Measurements from ENCODE around the gene CTNND2. TPM values are rescaled to one million over a fixed set of nuclear protein-coding genes. Genes with fewer than 3 reads are reported as not detected.

CTNND2 gene
- polyA plus RNA-seq, 3 donors from 2014 or later, result not detected

DNA sequence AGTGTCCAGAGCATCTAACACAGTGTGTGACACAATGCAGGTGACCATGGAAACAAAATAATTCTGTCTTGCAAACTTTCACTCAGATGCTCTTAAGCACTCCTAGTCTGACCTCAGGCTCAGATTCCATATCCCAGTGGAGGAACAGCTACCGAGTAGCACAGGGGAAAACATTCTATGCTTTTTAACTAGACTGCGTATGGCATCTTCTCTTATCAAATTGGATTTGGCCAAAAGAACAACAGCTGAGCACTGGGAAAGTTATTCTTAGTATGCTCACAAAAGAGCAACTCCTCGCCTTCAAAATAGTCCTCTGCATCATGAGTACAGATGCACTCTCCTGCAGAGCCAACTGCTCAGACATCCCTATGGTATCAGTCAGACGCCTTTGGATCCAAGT lies 615.0 kb downstream of the CTNND2 start:
- no peak overlapping the region for H3K4me3 Mint-ChIP-seq
- H3K36me3 Mint-ChIP-seq, result no peaks in the 10 kb centered on the region
- peaks cover 0 to 8% (median 0%) of the 10 kb centered on the region in 3 donors for H3K27me3 Mint-ChIP-seq (ENCODE audit: low read depth in 3 of 3)
- DNase-seq, result no peak
- no peaks in the 10 kb centered on the region for H3K4me1 Mint-ChIP-seq
- H3K27ac Mint-ChIP-seq, result no peak overlapping the region
- no peaks in the 10 kb centered on the region for H3K9me3 Mint-ChIP-seq

DNA sequence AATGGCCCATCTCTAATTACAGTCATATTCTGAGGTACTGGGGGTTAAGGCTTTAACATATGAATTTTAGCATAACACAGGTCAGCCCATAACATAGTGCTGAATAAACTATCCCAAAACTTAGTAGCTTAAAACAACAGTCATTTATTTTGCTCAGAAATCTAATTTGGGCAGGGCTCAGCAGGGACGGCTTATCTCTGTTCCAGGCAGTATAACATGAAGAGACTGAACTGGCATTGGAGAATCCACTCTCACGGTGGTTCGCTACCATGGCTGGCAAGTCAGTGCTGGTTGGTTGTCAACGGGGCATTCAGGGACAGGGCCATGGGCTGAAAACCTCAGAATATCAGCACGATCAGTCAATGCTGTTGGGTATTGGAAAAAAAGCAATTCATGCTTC lies 622.4 kb downstream of the CTNND2 start:
- Mint-ChIP-seq H3K27ac (no peak overlapping the region), H3K9me3 (no peaks in the 10 kb centered on the region), H3K27me3 (ENCODE audit: low read depth in 3 of 3) (peaks cover 0 to 6% (median 0%) of the 10 kb centered on the region in 3 donors)

DNA sequence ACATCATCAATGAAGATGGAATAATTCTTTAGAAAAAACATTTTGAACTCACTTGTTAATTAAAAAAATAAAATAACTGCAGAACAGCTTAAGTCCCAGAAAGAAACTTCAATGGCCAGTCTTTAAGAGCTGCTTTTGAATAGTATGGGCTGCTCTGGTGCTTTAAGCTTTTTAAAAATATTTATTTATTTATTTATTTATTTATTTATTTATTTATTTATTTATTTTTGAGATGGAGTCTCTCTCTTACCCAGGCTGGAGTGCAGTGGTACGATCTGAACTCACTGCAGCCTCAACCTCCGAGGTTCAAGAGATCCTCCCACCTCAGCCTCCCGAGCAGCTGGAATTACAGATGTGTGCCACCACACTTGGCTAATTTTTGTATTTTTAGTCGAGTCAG lies 626.9 kb downstream of the CTNND2 start:
- Mint-ChIP-seq H3K4me3 (no peak overlapping the region), H3K27me3 (ENCODE audit: low read depth in 3 of 3) (peaks cover 0 to 5% (median 0%) of the 10 kb centered on the region in 3 donors), H3K27ac (no peak overlapping the region), H3K36me3 (peaks cover 0 to 4% (median 0%) of the 10 kb centered on the region in 3 donors), H3K4me1 (no peaks in the 10 kb centered on the region), H3K9me3 (no peaks in the 10 kb centered on the region)
- DNase-seq, result no peak

More for the DNA sequence above, 622.4 kb downstream of the CTNND2 start:
- no peak overlapping the region for H3K4me3 Mint-ChIP-seq
- H3K4me1 Mint-ChIP-seq, result no peaks in the 10 kb centered on the region
- DNase-seq, result no peak
- H3K36me3 Mint-ChIP-seq, result peaks cover 0 to 4% (median 0%) of the 10 kb centered on the region in 3 donors

DNA sequence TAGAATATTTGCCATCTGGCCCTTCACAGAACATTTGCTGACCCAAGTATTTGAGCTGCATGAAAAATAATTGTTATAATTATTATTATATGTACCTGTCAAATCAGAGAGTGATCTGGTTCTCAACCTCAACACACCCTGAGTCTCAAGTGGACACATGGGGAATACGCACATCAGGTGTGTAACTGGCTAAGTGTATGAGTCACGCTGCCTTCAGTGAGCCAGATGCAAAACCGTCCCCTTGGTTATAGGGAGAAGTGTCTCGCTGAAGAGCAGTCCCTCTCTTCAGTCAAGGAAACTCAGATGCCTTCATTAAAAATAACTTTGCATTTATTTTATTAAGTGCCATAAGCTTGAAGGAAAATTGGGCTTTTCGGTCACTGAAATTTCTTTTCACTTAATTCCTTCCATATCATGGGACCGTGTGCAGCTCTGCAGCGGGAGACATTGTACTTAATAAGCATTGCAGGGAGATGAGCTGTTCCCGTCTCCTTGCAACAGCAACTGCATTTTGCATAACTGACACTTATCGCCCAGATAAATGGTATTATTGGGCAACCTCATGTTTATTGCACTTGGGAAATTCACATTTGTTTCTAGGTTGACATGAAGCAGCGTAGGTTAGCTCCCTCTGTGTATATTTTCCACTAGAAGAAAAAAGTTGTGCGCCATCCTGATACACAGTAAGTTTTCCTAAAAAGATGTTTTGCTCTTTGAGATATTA lies 630.9 kb downstream of the CTNND2 start:
- DNase-seq, result no peak
- Mint-ChIP-seq H3K4me3 (no peak overlapping the region), H3K27me3 (ENCODE audit: low read depth in 3 of 3) (peaks cover 0 to 5% (median 2%) of the 10 kb centered on the region in 3 donors), H3K9me3 (no peaks in the 10 kb centered on the region), H3K27ac (no peak overlapping the region), H3K4me1 (no peaks in the 10 kb centered on the region), H3K36me3 (peaks cover 0 to 4% (median 0%) of the 10 kb centered on the region in 3 donors)

DNA sequence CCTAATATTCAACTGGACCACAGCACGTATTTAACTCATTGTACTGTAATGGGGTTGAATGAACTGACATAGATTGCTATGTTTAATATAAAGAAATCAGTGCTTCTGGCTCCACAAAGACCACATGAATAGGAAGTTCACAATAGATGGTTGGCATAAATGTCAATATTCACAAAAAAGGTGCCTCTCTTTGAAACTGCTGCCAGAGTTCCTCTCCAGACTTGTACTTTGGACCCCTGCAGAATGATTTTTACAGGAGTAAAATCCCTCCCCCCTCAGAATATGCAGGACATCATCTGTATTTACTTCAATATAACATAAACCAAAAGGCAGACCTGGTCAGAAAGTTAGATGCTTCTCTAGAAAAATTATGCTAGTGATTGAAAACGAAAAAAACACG lies 634.7 kb downstream of the CTNND2 start:
- Mint-ChIP-seq H3K4me3 (no peak overlapping the region), H3K4me1 (no peaks in the 10 kb centered on the region), H3K27ac (no peak overlapping the region), H3K36me3 (no peaks in the 10 kb centered on the region), H3K9me3 (no peaks in the 10 kb centered on the region), H3K27me3 (ENCODE audit: low read depth in 3 of 3) (peaks cover 0 to 2% (median 2%) of the 10 kb centered on the region in 3 donors)
- DNase-seq, result no peak

DNA sequence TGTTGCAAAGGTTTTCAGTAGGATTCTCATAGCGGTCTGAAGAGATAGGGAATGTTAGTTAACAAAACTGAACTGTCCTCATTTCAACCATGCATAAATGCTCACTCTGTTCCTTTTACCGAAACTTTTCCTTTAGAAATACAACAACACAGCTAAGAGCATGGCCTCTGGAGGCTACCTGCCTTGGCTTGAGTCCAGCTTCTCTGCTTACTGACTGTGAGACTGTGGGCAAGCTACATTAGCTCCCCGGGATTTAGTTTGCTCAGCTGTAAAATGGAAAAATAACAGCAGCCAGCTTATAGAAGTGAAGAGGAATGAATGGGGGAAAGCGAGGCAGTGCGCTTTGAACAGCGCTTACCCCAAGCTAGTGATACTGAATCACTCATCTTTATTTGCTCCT lies 635.4 kb downstream of the CTNND2 start:
- Mint-ChIP-seq H3K9me3 (no peaks in the 10 kb centered on the region), H3K36me3 (no peaks in the 10 kb centered on the region), H3K27ac (no peak overlapping the region), H3K4me3 (no peak overlapping the region), H3K27me3 (ENCODE audit: low read depth in 3 of 3) (peaks cover 0 to 2% (median under 1%) of the 10 kb centered on the region in 3 donors), H3K4me1 (no peaks in the 10 kb centered on the region)
- no peak for DNase-seq

DNA sequence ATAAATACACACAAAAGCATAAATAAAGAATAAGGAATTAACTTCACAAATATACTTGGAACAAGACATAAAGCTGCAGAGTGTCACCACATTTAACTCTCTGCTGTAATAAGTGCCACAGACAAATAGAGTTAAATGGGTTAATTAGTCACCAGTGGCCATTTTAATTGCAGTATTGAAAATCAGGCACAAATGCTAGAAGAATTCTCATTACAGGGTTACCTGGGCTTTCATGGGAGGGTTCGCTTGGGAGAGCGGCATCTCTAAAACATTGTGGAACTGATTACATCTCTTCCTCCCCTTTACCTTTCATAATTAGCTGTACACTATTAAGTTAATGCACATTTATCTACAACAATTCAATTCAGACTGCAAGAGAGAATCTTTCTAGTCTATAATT lies 637.9 kb downstream of the CTNND2 start:
- no peak overlapping the region for H3K27ac Mint-ChIP-seq
- H3K36me3 Mint-ChIP-seq, result no peaks in the 10 kb centered on the region
- no peak overlapping the region for H3K4me3 Mint-ChIP-seq
- no peaks in the 10 kb centered on the region for H3K4me1 Mint-ChIP-seq
- no peaks in the 10 kb centered on the region for H3K27me3 Mint-ChIP-seq (ENCODE audit: low read depth in 3 of 3)
- H3K9me3 Mint-ChIP-seq, result no peaks in the 10 kb centered on the region
- no peak for DNase-seq

DNA sequence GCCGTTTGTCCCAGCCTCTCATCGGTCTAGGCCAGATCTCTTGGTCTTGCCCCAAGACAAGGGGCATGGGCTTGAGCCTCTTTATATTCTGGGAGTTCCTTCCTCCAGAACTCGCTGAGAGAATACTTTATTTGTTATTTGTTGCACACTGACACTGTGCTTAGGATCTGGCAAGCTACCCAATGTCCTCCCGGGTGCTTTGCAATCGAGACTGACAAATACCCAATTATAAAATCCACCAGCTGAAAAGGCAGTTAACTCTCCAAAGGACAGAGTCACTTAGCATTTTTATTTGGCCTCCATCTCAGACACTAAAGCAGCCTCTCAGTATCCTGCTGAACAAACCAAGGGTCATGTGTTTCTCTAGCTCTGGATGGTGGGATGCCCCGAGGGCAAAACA lies 643.0 kb downstream of the CTNND2 start:
- Mint-ChIP-seq H3K27ac (no peak overlapping the region), H3K27me3 (ENCODE audit: low read depth in 3 of 3) (no peaks in the 10 kb centered on the region), H3K4me1 (peaks cover under 1 to 3% of the 10 kb centered on the region in 2 donors), H3K4me3 (no peak overlapping the region), H3K36me3 (peaks cover 0 to 4% (median 0%) of the 10 kb centered on the region in 3 donors), H3K9me3 (no peaks in the 10 kb centered on the region)
- DNase-seq, result no peak

DNA sequence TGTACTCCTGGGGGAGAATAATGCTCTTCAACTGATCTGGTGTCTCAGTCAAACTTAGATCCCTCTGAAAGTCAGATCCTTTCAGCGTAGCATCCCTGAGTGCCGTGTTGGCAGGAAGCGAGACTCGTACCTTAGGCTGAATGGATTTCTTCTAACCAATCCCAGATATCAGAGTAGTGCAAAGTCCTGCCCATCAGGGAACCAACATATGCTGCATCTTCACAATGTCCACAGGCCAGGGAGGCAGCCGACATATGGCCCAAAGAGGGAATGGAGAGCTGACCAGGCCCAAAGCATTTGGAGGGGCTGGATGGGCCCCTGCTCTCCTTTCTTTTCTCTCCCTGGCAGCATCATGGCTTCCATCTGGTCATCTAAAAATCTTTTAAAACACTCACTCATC lies 646.2 kb downstream of the CTNND2 start:
- H3K36me3 Mint-ChIP-seq, result peaks cover 0 to 4% (median 0%) of the 10 kb centered on the region in 3 donors
- no peak for DNase-seq
- H3K27ac Mint-ChIP-seq, result no peak overlapping the region
- H3K4me1 Mint-ChIP-seq, result peaks cover 4 to 19% of the 10 kb centered on the region in 2 donors
- H3K4me3 Mint-ChIP-seq, result no peak overlapping the region
- no peaks in the 10 kb centered on the region for H3K9me3 Mint-ChIP-seq
- H3K27me3 Mint-ChIP-seq (ENCODE audit: low read depth in 3 of 3), result peaks cover 0 to 1% (median 0%) of the 10 kb centered on the region in 3 donors

DNA sequence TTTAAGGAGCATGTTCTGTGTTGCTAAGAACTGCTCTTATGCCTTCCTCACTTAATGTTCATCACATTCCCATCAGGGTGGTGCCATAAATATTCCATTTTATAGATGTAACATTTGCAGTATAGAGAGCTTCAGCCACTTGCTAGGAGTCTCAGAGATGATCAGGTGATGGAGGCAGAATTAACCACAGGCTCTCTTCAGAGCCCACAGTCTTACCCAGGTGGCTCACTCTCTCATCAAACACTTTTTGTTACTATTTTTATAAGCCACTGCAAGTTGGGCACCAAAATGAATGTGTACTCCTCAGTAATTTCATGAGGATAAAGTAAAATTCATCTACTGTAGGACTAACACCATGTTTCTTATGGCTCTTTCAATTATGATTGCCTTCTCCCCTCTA lies 651.7 kb downstream of the CTNND2 start:
- H3K36me3 Mint-ChIP-seq, result peaks cover 0 to 4% (median 0%) of the 10 kb centered on the region in 3 donors

DNA sequence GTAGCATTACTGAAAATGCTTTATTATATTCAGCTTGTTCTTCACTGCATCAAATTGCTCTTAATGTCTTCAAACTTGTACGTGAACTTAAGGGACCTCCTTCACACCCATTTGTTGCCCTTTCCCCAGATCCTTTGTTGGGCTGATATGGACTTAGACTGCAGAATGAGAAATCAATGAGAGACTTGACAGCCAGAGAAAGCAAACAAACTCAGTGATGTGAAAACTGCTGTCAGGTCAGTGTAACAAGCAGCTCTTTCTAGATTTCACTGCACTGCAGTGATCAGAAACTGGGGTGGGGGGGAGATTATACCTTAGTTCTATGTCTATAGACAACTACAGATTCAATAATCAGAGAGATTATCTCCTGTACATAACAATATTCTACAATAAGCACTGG lies 652.2 kb downstream of the CTNND2 start:
- peaks cover 0 to 3% (median 0%) of the 10 kb centered on the region in 3 donors for H3K36me3 Mint-ChIP-seq
- no peak overlapping the region for H3K4me3 Mint-ChIP-seq
- H3K9me3 Mint-ChIP-seq, result no peaks in the 10 kb centered on the region
- peaks cover 0 to 4% (median 1%) of the 10 kb centered on the region in 3 donors for H3K27me3 Mint-ChIP-seq (ENCODE audit: low read depth in 3 of 3)
- no peak for DNase-seq
- no peak overlapping the region for H3K27ac Mint-ChIP-seq
- H3K4me1 Mint-ChIP-seq, result peaks cover 4 to 28% of the 10 kb centered on the region in 2 donors

More for the DNA sequence above, 651.7 kb downstream of the CTNND2 start:
- Mint-ChIP-seq H3K4me3 (no peak overlapping the region), H3K27me3 (ENCODE audit: low read depth in 3 of 3) (peaks cover 0 to 4% (median 1%) of the 10 kb centered on the region in 3 donors), H3K27ac (no peak overlapping the region), H3K9me3 (no peaks in the 10 kb centered on the region), H3K4me1 (peaks cover 4 to 28% of the 10 kb centered on the region in 2 donors)
- DNase-seq, result no peak

DNA sequence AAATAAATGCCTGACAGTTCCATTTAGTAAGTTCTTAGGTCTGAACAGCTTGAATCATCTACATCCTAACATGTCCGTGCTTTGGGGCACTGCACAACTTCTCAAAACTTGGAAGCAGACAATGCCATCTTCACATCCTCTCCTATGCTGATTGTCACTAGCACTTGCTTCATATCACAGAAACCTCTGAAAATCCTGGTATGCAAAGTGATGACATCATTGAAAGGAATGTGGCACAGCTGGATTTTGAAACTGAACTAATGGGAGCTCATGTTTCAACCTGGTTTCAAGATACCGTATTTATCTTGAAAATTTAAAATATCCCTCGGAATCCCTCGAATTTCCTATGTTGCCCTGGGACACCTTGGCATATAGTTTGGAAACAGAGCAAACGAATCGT lies 653.0 kb downstream of the CTNND2 start:
- no peak for DNase-seq
- Mint-ChIP-seq H3K4me3 (no peak overlapping the region), H3K27ac (no peak overlapping the region), H3K36me3 (no peaks in the 10 kb centered on the region), H3K27me3 (ENCODE audit: low read depth in 3 of 3) (peaks cover 0 to 4% (median 1%) of the 10 kb centered on the region in 3 donors), H3K4me1 (peaks cover 4 to 25% of the 10 kb centered on the region in 2 donors), H3K9me3 (no peaks in the 10 kb centered on the region)

DNA sequence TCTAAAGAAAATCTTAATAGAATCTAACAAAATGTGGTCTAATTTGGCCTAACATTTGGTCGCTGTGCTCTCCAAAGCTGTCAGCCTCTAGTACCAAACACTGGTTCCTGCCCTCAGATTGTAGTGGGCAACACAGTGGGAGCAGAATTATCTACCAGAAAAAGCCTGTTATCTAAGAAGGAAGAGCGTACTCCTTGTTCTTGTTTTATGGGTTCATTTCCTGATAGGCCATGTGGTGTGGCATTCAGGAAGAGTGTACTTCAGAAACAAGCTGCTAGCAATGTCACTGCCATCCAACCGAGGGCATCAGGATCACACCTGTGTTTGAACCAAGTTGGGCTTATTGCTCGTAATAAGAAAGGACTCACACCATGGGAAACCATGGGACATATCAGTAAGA lies 655.3 kb downstream of the CTNND2 start:
- H3K27me3 Mint-ChIP-seq (ENCODE audit: low read depth in 3 of 3), result peaks cover 1 to 4% (median 3%) of the 10 kb centered on the region in 3 donors
- no peak for DNase-seq
- no peak overlapping the region for H3K27ac Mint-ChIP-seq
- H3K9me3 Mint-ChIP-seq, result no peaks in the 10 kb centered on the region
- H3K4me3 Mint-ChIP-seq, result no peak overlapping the region
- H3K4me1 Mint-ChIP-seq, result peaks cover 0 to 10% of the 10 kb centered on the region in 2 donors
- no peaks in the 10 kb centered on the region for H3K36me3 Mint-ChIP-seq

DNA sequence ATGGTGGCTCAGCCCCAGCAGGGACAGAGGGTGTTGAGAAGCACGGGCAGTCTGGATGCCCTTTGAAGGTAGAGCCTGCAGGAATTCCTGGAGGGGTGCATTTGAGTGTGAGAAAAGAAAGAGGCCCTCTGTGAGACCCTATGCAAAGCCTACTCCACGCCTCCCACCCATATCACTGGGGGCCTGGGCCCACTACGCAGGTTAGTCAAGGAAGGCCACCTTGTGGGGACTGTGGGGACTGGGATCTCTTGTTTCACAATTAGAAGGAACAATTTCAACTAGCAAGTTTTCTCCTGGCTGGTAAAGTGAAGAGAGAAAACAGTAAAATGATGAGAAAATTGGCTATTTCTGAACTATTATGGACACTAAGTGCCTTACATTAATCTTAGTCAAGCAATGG lies 657.0 kb downstream of the CTNND2 start:
- no peak overlapping the region for H3K4me3 Mint-ChIP-seq
- H3K27ac Mint-ChIP-seq, result no peak overlapping the region
- no peaks in the 10 kb centered on the region for H3K9me3 Mint-ChIP-seq
- H3K36me3 Mint-ChIP-seq, result no peaks in the 10 kb centered on the region
- no peak for DNase-seq
- H3K4me1 Mint-ChIP-seq, result peaks cover 0 to under 1% of the 10 kb centered on the region in 2 donors
- peaks cover 0 to 4% (median 3%) of the 10 kb centered on the region in 3 donors for H3K27me3 Mint-ChIP-seq (ENCODE audit: low read depth in 3 of 3)
